Measurements from ENCODE around the gene ADGRV1.
A peak's percentile ranks its signal among the peaks of the same experiment; 100 is the strongest.

- TF ChIP-seq CTCF (IDR thresholded peaks at IDR 0.05) (no peak), POLR2A (IDR thresholded peaks at IDR 0.05) (no peak), POLR2AphosphoS5 (IDR thresholded peaks at IDR 0.05) (peak in 2 of 3 donors; percentile 17 to 46)
Measured at GRCh38 chr5:91189480-91190313, 631.1 kb downstream of the ADGRV1 start.

Data from stomach (tissue), 4 donors.